Measurements from ENCODE around the gene RNF214. TPM values are rescaled to one million over a fixed set of nuclear protein-coding genes. Genes with fewer than 3 reads are reported as not detected.

RNF214 gene
- 5.7 and 10.5 TPM in 2 replicates for total RNA-seq

GRCh38 chr11:117232092-117232878 lies at the start of gene RNF214:
RNF214 (plus strand) TSS chr11:117232671; CDS start chr11:117234273, 1,602 bp downstream.

GRCh38 chr11:117199053-117199915 lies 33.2 kb upstream of the RNF214 start, which contains the start of gene TAGLN:
TAGLN (plus strand) TSS chr11:117199370; CDS start chr11:117203014, 3,644 bp downstream.

GRCh38 chr11:117231842-117232091 lies 704 bp upstream of the RNF214 start, which contains the start of gene PCSK7:
PCSK7 (minus strand) TSS chr11:117232073; CDS start chr11:117229844, 2,229 bp downstream.

GRCh38 chr11:117290809-117291396 lies 58.4 kb downstream of the RNF214 start, which contains the start of gene BACE1-AS:
BACE1-AS (plus strand) TSS chr11:117291346.

GRCh38 chr11:117316197-117316961 lies 83.9 kb downstream of the RNF214 start, which contains the start of gene BACE1:
BACE1 (minus strand) TSS chr11:117316256; CDS start chr11:117315795, 461 bp downstream.

GRCh38 chr11:117327567-117328374 lies 95.3 kb downstream of the RNF214 start, which contains the start of gene CEP164:
CEP164 (plus strand) TSS chr11:117327854; CDS start chr11:117338587, 10,733 bp downstream.

Other genes starting within 250 kb of the RNF214 start
- gene SIK3, start 134.2 kb upstream of the RNF214 start, total RNA-seq, result 6.0 and 18.0 TPM in 2 replicates
- gene PAFAH1B2, start 88.4 kb upstream of the RNF214 start, total RNA-seq, result 144 and 156 TPM in 2 replicates
- 7.1 and 16.2 TPM in 2 replicates for gene SIDT2, start 53.9 kb upstream of the RNF214 start, total RNA-seq
- 54.7 and 71.3 TPM in 2 replicates for gene TAGLN, start 33.3 kb upstream of the RNF214 start, total RNA-seq
- gene PCSK7, start 598 bp upstream of the RNF214 start, total RNA-seq, result 38.4 and 62.1 TPM in 2 replicates
- 1.3 and 3.3 TPM in 2 replicates for gene BACE1-AS, start 58.7 kb downstream of the RNF214 start, total RNA-seq
- gene BACE1, start 83.6 kb downstream of the RNF214 start, total RNA-seq, result 5.2 and 13.0 TPM in 2 replicates
- gene CEP164, start 95.2 kb downstream of the RNF214 start, total RNA-seq, result 20.1 and 26.1 TPM in 2 replicates

Data from bladder microvascular endothelial cell (primary cell).